Measurements from ENCODE around the gene HLA-B. TPM values are rescaled to one million over a fixed set of nuclear protein-coding genes. Genes with fewer than 3 reads are reported as not detected.

HLA-B gene
- total RNA-seq, 1 experiment from 2014 or later, result 41.9 TPM

- Mint-ChIP-seq H3K27ac (ENCODE audit: unreplicated experiment) (no peak overlapping the region), H3K36me3 (ENCODE audit: insufficient read depth, unreplicated experiment) (no peaks in the 10 kb centered on the region), H3K4me1 (ENCODE audit: low read depth, unreplicated experiment) (no peaks in the 10 kb centered on the region), H3K9me3 (ENCODE audit: unreplicated experiment) (no peaks in the 10 kb centered on the region), H3K27me3 (ENCODE audit: insufficient read depth, unreplicated experiment) (no peaks in the 10 kb centered on the region), H3K4me3 (ENCODE audit: unreplicated experiment) (no peak overlapping the region)
- Histone ChIP-seq H3K36me3 (ENCODE audit: control insufficient read depth, insufficient read depth, low read length) (no peaks in the 10 kb centered on the region), H3K27me3 (replicated peaks; ENCODE audit: control insufficient read depth, insufficient read depth, low read length) (no peaks in the 10 kb centered on the region), H3K9me3 (no peaks in the 10 kb centered on the region), H3K4me3 (ENCODE audit: low read depth, low read length) (no peak overlapping the region), H3K4me1 (no peaks in the 10 kb centered on the region)
- DNase-seq, result no peak
- intact Hi-C loops (cut with micrococcal nuclease; ENCODE audit: unreplicated experiment), result no loop called here
- BruUV-seq (replicated peaks), result no TSS peak
- ChIA-PET POLR2A (no interaction called here), CTCF (no interaction called here)
- no peak for TF ChIP-seq CTCF (IDR thresholded peaks at IDR 0.05; ENCODE audit: insufficient read depth in 1 of 2, low read depth in 1 of 2, low read length in 1 of 2, severe bottlenecking in 1 of 2, unreplicated experiment in 1 of 2)
Observed at GRCh38 chr6:31328355-31328960, 28.5 kb downstream of the HLA-B start.

GRCh38 chr6:31321820-31322219 lies 35.2 kb downstream of the HLA-B start:
- H3K27me3 Mint-ChIP-seq (ENCODE audit: insufficient read depth, unreplicated experiment), result peaks cover 16% of the 10 kb centered on the region
- CTCF ChIA-PET, result no interaction called here
- H3K4me1 Mint-ChIP-seq (ENCODE audit: low read depth, unreplicated experiment), result no peaks in the 10 kb centered on the region
- Histone ChIP-seq H3K27me3 (replicated peaks; ENCODE audit: control insufficient read depth, insufficient read depth, low read length) (no peaks in the 10 kb centered on the region), H3K4me3 (ENCODE audit: low read depth, low read length) (no peak overlapping the region), H3K36me3 (ENCODE audit: control insufficient read depth, insufficient read depth, low read length) (no peaks in the 10 kb centered on the region), H3K9me3 (no peaks in the 10 kb centered on the region), H3K4me1 (no peaks in the 10 kb centered on the region)
- no peaks in the 10 kb centered on the region for H3K36me3 Mint-ChIP-seq (ENCODE audit: insufficient read depth, unreplicated experiment)
- no peak overlapping the region for H3K27ac Mint-ChIP-seq (ENCODE audit: unreplicated experiment)
- intact Hi-C loops (cut with micrococcal nuclease; ENCODE audit: unreplicated experiment), result no loop called here
- H3K9me3 Mint-ChIP-seq (ENCODE audit: unreplicated experiment), result no peaks in the 10 kb centered on the region
- DNase-seq, result no peak
- POLR2A ChIA-PET, result no interaction called here
- no peak overlapping the region for H3K4me3 Mint-ChIP-seq (ENCODE audit: unreplicated experiment)
- BruUV-seq (replicated peaks), result no TSS peak
- TF ChIP-seq CTCF (IDR thresholded peaks at IDR 0.05; ENCODE audit: insufficient read depth in 1 of 2, low read depth in 1 of 2, low read length in 1 of 2, severe bottlenecking in 1 of 2, unreplicated experiment in 1 of 2), result no peak

- Histone ChIP-seq H3K36me3 (ENCODE audit: control insufficient read depth, insufficient read depth, low read length) (no peaks in the 10 kb centered on the region), H3K4me3 (ENCODE audit: low read depth, low read length) (no peak overlapping the region), H3K9me3 (no peaks in the 10 kb centered on the region), H3K27me3 (replicated peaks; ENCODE audit: control insufficient read depth, insufficient read depth, low read length) (no peaks in the 10 kb centered on the region), H3K4me1 (no peaks in the 10 kb centered on the region)
- no peak for DNase-seq
- no peak for TF ChIP-seq CTCF (IDR thresholded peaks at IDR 0.05; ENCODE audit: insufficient read depth in 1 of 2, low read depth in 1 of 2, low read length in 1 of 2, severe bottlenecking in 1 of 2, unreplicated experiment in 1 of 2)
- Mint-ChIP-seq H3K4me3 (ENCODE audit: unreplicated experiment) (no peak overlapping the region), H3K9me3 (ENCODE audit: unreplicated experiment) (no peaks in the 10 kb centered on the region), H3K36me3 (ENCODE audit: insufficient read depth, unreplicated experiment) (no peaks in the 10 kb centered on the region), H3K27ac (ENCODE audit: unreplicated experiment) (no peak overlapping the region), H3K4me1 (ENCODE audit: low read depth, unreplicated experiment) (no peaks in the 10 kb centered on the region), H3K27me3 (ENCODE audit: insufficient read depth, unreplicated experiment) (peaks cover 18% of the 10 kb centered on the region)
- POLR2A ChIA-PET, result no interaction called here
- no TSS peak for BruUV-seq (replicated peaks)
- CTCF ChIA-PET, result no interaction called here
- intact Hi-C loops (cut with micrococcal nuclease; ENCODE audit: unreplicated experiment), result no loop called here
Observed at GRCh38 chr6:31321005-31321707, 35.8 kb downstream of the HLA-B start.

Data from Caco-2 (cell line).